GM19467 (cell line): ENCODE measurements around the gene ARNT2.

Source experiments
- ATAC-seq: cut with Tn5 transposase; IDR thresholded peaks from one replicate; pipeline ENCODE4 v1.9.1; 2021; ENCODE audit warnings: mild to moderate bottlenecking, moderate library complexity; ENCODE audit not compliant: unreplicated experiment

ARNT2 gene

GRCh38 chr15:80487839-80488390, 83.7 kb downstream of the ARNT2 start:
- ATAC-seq: no peak

GRCh38 chr15:80489030-80489594, 84.9 kb downstream of the ARNT2 start:
- no peak for ATAC-seq

GRCh38 chr15:80490431-80490990, 86.3 kb downstream of the ARNT2 start:
- no peak for ATAC-seq

- no peak for ATAC-seq
Measured at GRCh38 chr15:80491163-80491847, 87.1 kb downstream of the ARNT2 start.

- no peak for ATAC-seq
Measured at GRCh38 chr15:80492409-80492808, 88.2 kb downstream of the ARNT2 start.

GRCh38 chr15:80492874-80493273, 88.7 kb downstream of the ARNT2 start:
- ATAC-seq: no peak

- no peak for ATAC-seq
Measured at GRCh38 chr15:80494351-80494751, 90.2 kb downstream of the ARNT2 start.

- ATAC-seq: no peak
Measured at GRCh38 chr15:80494756-80495155, 90.6 kb downstream of the ARNT2 start.

GRCh38 chr15:80495401-80495942, 91.3 kb downstream of the ARNT2 start:
- no peak for ATAC-seq

- no peak for ATAC-seq
Measured at GRCh38 chr15:80496096-80496495, 91.9 kb downstream of the ARNT2 start.

- ATAC-seq: no peak
Measured at GRCh38 chr15:80497221-80497620, 93.0 kb downstream of the ARNT2 start.

- no peak for ATAC-seq
Measured at GRCh38 chr15:80498652-80499051, 94.5 kb downstream of the ARNT2 start.

GRCh38 chr15:80500021-80500420, 95.8 kb downstream of the ARNT2 start:
- no peak for ATAC-seq

GRCh38 chr15:80501476-80501875, 97.3 kb downstream of the ARNT2 start:
- ATAC-seq: no peak

GRCh38 chr15:80502782-80503181, 98.6 kb downstream of the ARNT2 start:
- no peak for ATAC-seq

- no peak for ATAC-seq
Measured at GRCh38 chr15:80503319-80503952, 99.3 kb downstream of the ARNT2 start.

- ATAC-seq: no peak
Measured at GRCh38 chr15:80504931-80505330, 100.7 kb downstream of the ARNT2 start.

- no peak for ATAC-seq
Measured at GRCh38 chr15:80506286-80506893, 102.2 kb downstream of the ARNT2 start.

- ATAC-seq: no peak
Measured at GRCh38 chr15:80507131-80507530, 102.9 kb downstream of the ARNT2 start.

GRCh38 chr15:80507638-80508316, 103.6 kb downstream of the ARNT2 start:
- no peak for ATAC-seq
